Measurements from ENCODE around the gene BMPR1B. TPM values are rescaled to one million over a fixed set of nuclear protein-coding genes. Genes with fewer than 3 reads are reported as not detected.

The BMPR1B gene
- total and polyA plus RNA-seq, 4 donors, result 0.27 to 0.70 (median 0.48) TPM

GRCh38 chr4:95102162-95102790 lies 344.5 kb downstream of the BMPR1B start:
- no peaks in the 10 kb centered on the region for H3K36me3 ChIP-seq (ENCODE audit: control insufficient read depth in 4 of 4, insufficient read depth in 3 of 4, low read depth in 1 of 4, low read length in 3 of 4)
- H3K4me1 ChIP-seq (ENCODE audit: control insufficient read depth in 4 of 4, insufficient read depth in 4 of 4, low read length in 3 of 4), result no peaks in the 10 kb centered on the region
- no peak overlapping the region for H3K27ac ChIP-seq (ENCODE audit: low read depth in 1 of 2, low read length in 2 of 2)
- no peaks in the 10 kb centered on the region for H3K27me3 ChIP-seq (ENCODE audit: control insufficient read depth in 4 of 4, insufficient read depth in 4 of 4, low read length in 3 of 4)
- 68% methylated on average over 3 of the region's 3 CpGs for WGBS
- no peak for DNase-seq (ENCODE audit: low spot score)
- TF ChIP-seq RAD21 (IDR thresholded peaks at IDR 0.05), result no peak
- no peak for TF ChIP-seq JUND (IDR thresholded peaks at IDR 0.05)
- TF ChIP-seq RXRA (IDR thresholded peaks at IDR 0.05), result no peak
- no peak for TF ChIP-seq TAF1 (conservative IDR thresholded peaks at IDR 0.05)
- TF ChIP-seq FOXA1 (IDR thresholded peaks at IDR 0.05), result no peak
- TF ChIP-seq FOXA2 (IDR thresholded peaks at IDR 0.05), result no peak
- no peak for TF ChIP-seq EGR1 (IDR thresholded peaks at IDR 0.05; ENCODE audit: low read depth in 2 of 2)
- TF ChIP-seq MAX (IDR thresholded peaks at IDR 0.05), result no peak
- TF ChIP-seq NR2F2 (IDR thresholded peaks at IDR 0.05), result no peak
- no peak for TF ChIP-seq GABPA (IDR thresholded peaks at IDR 0.05 in 1 of 2, conservative IDR thresholded peaks at IDR 0.05 in 1 of 2)
- TF ChIP-seq ATF3 (IDR thresholded peaks at IDR 0.05), result no peak
- TF ChIP-seq YY1 (IDR thresholded peaks at IDR 0.05), result no peak
- TF ChIP-seq ZBTB33 (IDR thresholded peaks at IDR 0.05), result no peak
- no peak overlapping the region for H3K4me3 ChIP-seq (ENCODE audit: low read depth in 1 of 3, low read length in 3 of 3)
- H3K9me3 ChIP-seq (ENCODE audit: control insufficient read depth in 4 of 4, low read length in 3 of 4), result no peaks in the 10 kb centered on the region
- no peak overlapping the region for H3K9ac ChIP-seq (ENCODE audit: low read depth in 1 of 2, low read length in 2 of 2)

- no peak overlapping the region for H3K9ac ChIP-seq (ENCODE audit: low read depth in 1 of 2, low read length in 2 of 2)
- no peak for DNase-seq (ENCODE audit: low spot score)
- no peak for TF ChIP-seq NR2F2 (IDR thresholded peaks at IDR 0.05)
- TF ChIP-seq CTCF (IDR thresholded peaks at IDR 0.05; ENCODE audit: low read depth, low read length, missing input control), result no peak
- H3K4me1 ChIP-seq (ENCODE audit: control insufficient read depth in 4 of 4, insufficient read depth in 4 of 4, low read length in 3 of 4), result no peaks in the 10 kb centered on the region
- H3K36me3 ChIP-seq (ENCODE audit: control insufficient read depth in 4 of 4, insufficient read depth in 3 of 4, low read depth in 1 of 4, low read length in 3 of 4), result no peaks in the 10 kb centered on the region
- H3K27me3 ChIP-seq (ENCODE audit: control insufficient read depth in 4 of 4, insufficient read depth in 4 of 4, low read length in 3 of 4), result no peaks in the 10 kb centered on the region
- no peak overlapping the region for H3K27ac ChIP-seq (ENCODE audit: low read depth in 1 of 2, low read length in 2 of 2)
- no peaks in the 10 kb centered on the region for H3K9me3 ChIP-seq (ENCODE audit: control insufficient read depth in 4 of 4, low read length in 3 of 4)
- WGBS, result 77% methylated on average over 4 of the region's 4 CpGs
- no peak overlapping the region for H3K4me3 ChIP-seq (ENCODE audit: low read depth in 1 of 3, low read length in 3 of 3)
Observed at GRCh38 chr4:95105112-95105511, 347.4 kb downstream of the BMPR1B start.

GRCh38 chr4:95105983-95106382 lies 348.2 kb downstream of the BMPR1B start:
- no peaks in the 10 kb centered on the region for H3K36me3 ChIP-seq (ENCODE audit: control insufficient read depth in 4 of 4, insufficient read depth in 3 of 4, low read depth in 1 of 4, low read length in 3 of 4)
- no peak for DNase-seq (ENCODE audit: low spot score)
- H3K9me3 ChIP-seq (ENCODE audit: control insufficient read depth in 4 of 4, low read length in 3 of 4), result no peaks in the 10 kb centered on the region
- no peaks in the 10 kb centered on the region for H3K4me1 ChIP-seq (ENCODE audit: control insufficient read depth in 4 of 4, insufficient read depth in 4 of 4, low read length in 3 of 4)
- H3K4me3 ChIP-seq (ENCODE audit: low read depth in 1 of 3, low read length in 3 of 3), result no peak overlapping the region
- TF ChIP-seq TAF1 (conservative IDR thresholded peaks at IDR 0.05) (no peak), CTCF (IDR thresholded peaks at IDR 0.05; ENCODE audit: low read depth, low read length, missing input control) (no peak), SP1 (IDR thresholded peaks at IDR 0.05) (no peak), HNF4G (IDR thresholded peaks at IDR 0.05) (no peak), NR2F2 (IDR thresholded peaks at IDR 0.05) (no peak), RAD21 (IDR thresholded peaks at IDR 0.05) (no peak), RXRA (IDR thresholded peaks at IDR 0.05) (no peak)
- H3K9ac ChIP-seq (ENCODE audit: low read depth in 1 of 2, low read length in 2 of 2), result no peak overlapping the region
- no peak overlapping the region for H3K27ac ChIP-seq (ENCODE audit: low read depth in 1 of 2, low read length in 2 of 2)
- H3K27me3 ChIP-seq (ENCODE audit: control insufficient read depth in 4 of 4, insufficient read depth in 4 of 4, low read length in 3 of 4), result no peaks in the 10 kb centered on the region
- 80% methylated on average over 2 of the region's 2 CpGs for WGBS

All from liver (tissue), 9 donors.